Trophoblast cell (in vitro differentiated cells and primary cell): Measurements from ENCODE around the gene PSMB1.
A peak's percentile ranks its signal among the peaks of the same experiment; 100 is the strongest.
"Not testable (repeated sequence)": the region's sequence is repeated elsewhere in the genome, so short reads cannot be mapped to it uniquely, and the experiment has no call there.

ENCODE experiments used
- DNase-seq, 2 donors: peaks; one replicate each; pipeline ENCODE4 v3.0.0-alpha.2; 2016
- H2AFZ ChIP-seq: 2 replicates; pipeline ENCODE4 v1.6.1; 2013; ENCODE audit warnings: low read length, moderate library complexity, mild to moderate bottlenecking; ENCODE audit not compliant: insufficient read depth, poor library complexity
- H2AK5ac ChIP-seq: 2 replicates; pipeline ENCODE4 v1.6.1; 2013; ENCODE audit warnings: mild to moderate bottlenecking, low read length
- H2BK120ac ChIP-seq: 2 replicates; pipeline ENCODE4 v1.6.1; 2013; ENCODE audit warnings: low read length, mild to moderate bottlenecking, moderate library complexity; ENCODE audit not compliant: insufficient read depth, poor library complexity
- H2BK12ac ChIP-seq: 2 replicates; pipeline ENCODE4 v1.6.1; 2013; ENCODE audit warnings: mild to moderate bottlenecking, low read length, moderate library complexity
- H2BK5ac ChIP-seq: 2 replicates; pipeline ENCODE4 v1.6.1; 2013; ENCODE audit warnings: low read length, low read depth, moderate library complexity, mild to moderate bottlenecking; ENCODE audit not compliant: poor library complexity
- H3K14ac ChIP-seq: 2 replicates; pipeline ENCODE4 v1.6.1; 2013; ENCODE audit warnings: mild to moderate bottlenecking, low read length
- H3K18ac ChIP-seq: 2 replicates; pipeline ENCODE4 v1.6.1; 2013; ENCODE audit warnings: mild to moderate bottlenecking, low read length
- H3K23ac ChIP-seq: 2 replicates; pipeline ENCODE4 v1.6.1; 2013; ENCODE audit warnings: low read length
- H3K27ac ChIP-seq: 2 replicates; pipeline ENCODE4 v1.5.1; 2013; ENCODE audit warnings: low read depth, mild to moderate bottlenecking, inconsistent platforms, low read length, moderate library complexity
- H3K27me3 ChIP-seq: 2 replicates; pipeline ENCODE4 v1.6.1; 2013; ENCODE audit warnings: inconsistent platforms, mild to moderate bottlenecking, low read length, moderate library complexity; ENCODE audit not compliant: insufficient read depth
- H3K36me3 ChIP-seq, 2 experiments: 1 replicate in 1 of 2; 2 replicates in 1 of 2; pipeline ENCODE4 v1.6.1; 2013; ENCODE audit warnings: low read length in 2 of 2, mild to moderate bottlenecking in 2 of 2, moderate library complexity in 1 of 2; ENCODE audit not compliant: insufficient read depth in 2 of 2, control insufficient read depth in 1 of 2
- H3K4ac ChIP-seq: 2 replicates; pipeline ENCODE4 v1.6.1; 2013; ENCODE audit warnings: low read depth, mild to moderate bottlenecking, low read length, moderate library complexity
- H3K4me1 ChIP-seq, 2 experiments: 1 replicate in 1 of 2; 2 replicates in 1 of 2; pipeline ENCODE4 v1.6.1; 2013; ENCODE audit warnings: low read length in 2 of 2, mild to moderate bottlenecking in 2 of 2, moderate library complexity in 1 of 2; ENCODE audit not compliant: insufficient read depth in 2 of 2, control insufficient read depth in 1 of 2
- H3K4me2 ChIP-seq: 2 replicates; pipeline ENCODE4 v1.6.1; 2013; ENCODE audit warnings: inconsistent platforms, mild to moderate bottlenecking, low read length, moderate library complexity
- H3K4me3 ChIP-seq: 2 replicates; pipeline ENCODE4 v1.5.1; 2013; ENCODE audit warnings: mild to moderate bottlenecking, low read depth, low read length, inconsistent platforms
- H3K79me1 ChIP-seq: one replicate; pipeline ENCODE4 v1.6.1; 2013; ENCODE audit warnings: low read length
- H3K79me2 ChIP-seq: 2 replicates; pipeline ENCODE4 v1.6.1; 2013; ENCODE audit warnings: low read length, mild to moderate bottlenecking; ENCODE audit not compliant: control insufficient read depth, insufficient read depth, poor library complexity
- H3K9ac ChIP-seq: 2 replicates; pipeline ENCODE4 v1.6.1; 2013; ENCODE audit warnings: mild to moderate bottlenecking, low read length
- H3K9me3 ChIP-seq: 2 replicates; pipeline ENCODE4 v1.6.1; 2013; ENCODE audit warnings: low read depth, mild to moderate bottlenecking, control low read depth, inconsistent platforms, low read length; ENCODE audit not compliant: insufficient read depth
- H4K12ac ChIP-seq: 2 replicates; pipeline ENCODE4 v1.6.1; 2013; ENCODE audit warnings: low read depth, mild to moderate bottlenecking, low read length, moderate library complexity
- H4K8ac ChIP-seq: 2 replicates; pipeline ENCODE4 v1.6.1; 2013; ENCODE audit warnings: low read depth, mild to moderate bottlenecking, low read length, moderate library complexity
- H4K91ac ChIP-seq: one replicate; pipeline ENCODE4 v1.6.1; 2013; ENCODE audit warnings: low read depth, mild to moderate bottlenecking, low read length, moderate library complexity
- WGBS: extraction: QIAGEN DNeasy Blood & Tissue Kit; methylation state at CpG from one replicate; pipeline ENCODE4 v1.1.7; 2013; ENCODE audit warnings: missing lambda C conversion rate; ENCODE audit not compliant: insufficient read length, insufficient coverage; ENCODE audit errors: extremely low coverage; 5-methylcytosine and 5-hydroxymethylcytosine counted together

Gene PSMB1

DNA sequence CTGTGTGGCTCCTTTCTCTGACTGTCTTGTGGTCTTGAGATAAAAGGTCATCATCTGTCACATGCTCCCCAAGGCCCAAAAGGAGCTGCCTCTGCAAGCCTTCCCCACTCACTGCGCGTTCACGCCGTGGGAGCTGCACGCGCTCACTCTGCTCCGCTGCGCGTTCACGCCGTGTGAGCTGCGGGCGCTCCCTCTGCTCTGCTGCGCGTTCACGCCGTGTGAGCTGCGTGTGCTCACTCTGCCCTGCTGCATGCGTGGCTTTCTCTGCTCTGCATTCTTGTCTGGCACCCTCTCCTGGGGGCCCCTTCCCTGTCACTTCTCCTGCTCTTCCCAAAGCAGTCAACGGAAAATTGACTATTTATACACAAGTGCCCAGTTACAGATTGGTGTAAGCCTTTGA is 42.5 kb downstream of the PSMB1 start:
- no peaks in the 10 kb centered on the region for H3K36me3 ChIP-seq
- no peak for DNase-seq
- H3K4ac ChIP-seq = no peak overlapping the region
- no peak overlapping the region for H4K12ac ChIP-seq
- no peak overlapping the region for H2BK120ac ChIP-seq
- H3K9me3 ChIP-seq = peaks cover 2% of the 10 kb centered on the region
- no peak overlapping the region for H4K91ac ChIP-seq
- H3K27me3 ChIP-seq = no peaks in the 10 kb centered on the region
- H4K8ac ChIP-seq = no peak overlapping the region
- no peak overlapping the region for H3K27ac ChIP-seq
- H3K79me1 ChIP-seq = no peaks in the 10 kb centered on the region
- no peak overlapping the region for H2AK5ac ChIP-seq
- no peak overlapping the region for H3K4me2 ChIP-seq
- H2BK12ac ChIP-seq = no peak overlapping the region
- no peaks in the 10 kb centered on the region for H3K79me2 ChIP-seq
- H3K18ac ChIP-seq = no peak overlapping the region
- no peak overlapping the region for H3K14ac ChIP-seq
- peak overlapping the region; percentile 30 for H3K4me3 ChIP-seq
- no CpG with 5 or more reads among the region's 20 CpGs for WGBS
- no peaks in the 10 kb centered on the region for H3K4me1 ChIP-seq
- H2AFZ ChIP-seq = no peak overlapping the region
- no peak overlapping the region for H2BK5ac ChIP-seq
- no peak overlapping the region for H3K9ac ChIP-seq
- no peak overlapping the region for H3K23ac ChIP-seq

DNA sequence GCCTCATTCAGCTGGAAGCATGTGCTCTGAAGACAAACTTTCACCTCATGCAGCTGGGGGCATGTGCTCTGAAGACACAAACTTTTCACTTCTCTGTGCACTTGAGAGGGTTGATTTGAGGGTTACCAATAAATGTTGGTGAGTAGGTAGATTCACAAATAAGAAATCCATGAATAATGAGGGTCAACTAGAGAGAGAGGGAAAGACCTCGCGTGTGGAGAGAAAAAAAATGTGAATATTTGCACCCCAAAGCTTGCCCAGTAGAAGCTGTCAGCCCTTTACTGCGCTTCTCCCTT is 43.4 kb downstream of the PSMB1 start:
- H3K27me3 ChIP-seq = no peaks in the 10 kb centered on the region
- no CpG with 5 or more reads among the region's 3 CpGs for WGBS
- no peak overlapping the region for H2AK5ac ChIP-seq

GRCh38 chr6:170508892-170509722 is 44.0 kb downstream of the PSMB1 start:
- not testable (repeated sequence) for H3K4me3 ChIP-seq, H3K14ac ChIP-seq, H2AFZ ChIP-seq, DNase-seq, H3K79me1 ChIP-seq, H4K8ac ChIP-seq, H3K27me3 ChIP-seq, H3K9ac ChIP-seq, H3K36me3 ChIP-seq, H4K91ac ChIP-seq, H2BK12ac ChIP-seq, H2BK5ac ChIP-seq, H3K4me1 ChIP-seq, H3K9me3 ChIP-seq, H3K18ac ChIP-seq, H3K23ac ChIP-seq, H2BK120ac ChIP-seq, H2AK5ac ChIP-seq, H3K79me2 ChIP-seq, H3K4ac ChIP-seq, H3K27ac ChIP-seq, H3K4me2 ChIP-seq, H4K12ac ChIP-seq
- WGBS = no CpG with 5 or more reads among the region's 5 CpGs

More for the DNA sequence above, 43.4 kb downstream of the PSMB1 start:
- H3K4me2 ChIP-seq = no peak overlapping the region
- no peak overlapping the region for H2BK120ac ChIP-seq
- H2AFZ ChIP-seq = no peak overlapping the region
- H4K12ac ChIP-seq = no peak overlapping the region
- no peak for DNase-seq
- H2BK5ac ChIP-seq = no peak overlapping the region
- peaks cover 2% of the 10 kb centered on the region for H3K9me3 ChIP-seq
- H3K27ac ChIP-seq = no peak overlapping the region
- H4K91ac ChIP-seq = no peak overlapping the region
- no peak overlapping the region for H4K8ac ChIP-seq
- no peak overlapping the region for H2BK12ac ChIP-seq
- H3K14ac ChIP-seq = no peak overlapping the region
- H3K23ac ChIP-seq = no peak overlapping the region
- H3K9ac ChIP-seq = no peak overlapping the region
- H3K79me2 ChIP-seq = no peaks in the 10 kb centered on the region
- no peaks in the 10 kb centered on the region for H3K4me1 ChIP-seq
- H3K36me3 ChIP-seq = no peaks in the 10 kb centered on the region
- no peak overlapping the region for H3K4ac ChIP-seq
- H3K4me3 ChIP-seq = no peak overlapping the region
- no peaks in the 10 kb centered on the region for H3K79me1 ChIP-seq
- H3K18ac ChIP-seq = no peak overlapping the region

GRCh38 chr6:170508275-170508674 is 44.8 kb downstream of the PSMB1 start:
- H2BK120ac ChIP-seq, H3K4ac ChIP-seq, H2BK5ac ChIP-seq, H3K27ac ChIP-seq, H3K27me3 ChIP-seq, H4K91ac ChIP-seq, H3K36me3 ChIP-seq, H3K4me1 ChIP-seq, H3K18ac ChIP-seq, H4K8ac ChIP-seq, H3K9me3 ChIP-seq, H3K79me1 ChIP-seq, H3K79me2 ChIP-seq, H3K4me3 ChIP-seq, H4K12ac ChIP-seq, H2AK5ac ChIP-seq, DNase-seq, H3K9ac ChIP-seq, H2AFZ ChIP-seq, H3K14ac ChIP-seq, H2BK12ac ChIP-seq, H3K23ac ChIP-seq, H3K4me2 ChIP-seq: not testable (repeated sequence)
- no CpG with 5 or more reads among the region's 1 CpG for WGBS
